Neural cell (in vitro differentiated cells): ENCODE data around the gene PITPNB. TPM values are rescaled to one million over a fixed set of nuclear protein-coding genes. Genes with fewer than 3 reads are reported as not detected.

Experiments used
- H2AFZ ChIP-seq: fragments of 200-600, 300-800 bp; sonication (generic), shearing (Covaris generic); 2 replicates; pipeline ENCODE4 v1.6.0; 2014; ENCODE audit warnings: low read depth, mild to moderate bottlenecking, antibody characterized with exemption, low read length, moderate library complexity
- H3F3A ChIP-seq: fragments of 200-600 bp; shearing (Covaris generic); 2 replicates; pipeline ENCODE4 v1.6.1; 2016; ENCODE audit warnings: mild to moderate bottlenecking, moderate library complexity, mixed read lengths, antibody characterized with exemption, low read length; ENCODE audit not compliant: insufficient read depth, poor library complexity, severe bottlenecking
- H3K27ac ChIP-seq: fragments of 200-600, 300-800 bp; sonication (generic), shearing (Covaris generic); 2 replicates; pipeline ENCODE4 v1.5.1; 2014; ENCODE audit warnings: mild to moderate bottlenecking, low read length, moderate library complexity
- H3K27me3 ChIP-seq: fragments of 300-800, 200-600 bp; sonication (generic), shearing (Covaris generic); 2 replicates; pipeline ENCODE4 v1.6.0; 2014; ENCODE audit warnings: mild to moderate bottlenecking, low read depth, low read length, moderate library complexity; ENCODE audit not compliant: insufficient read depth
- H3K36me3 ChIP-seq: fragments of 300-800, 200-600 bp; sonication (generic), shearing (Covaris generic); 2 replicates; pipeline ENCODE4 v1.5.1; 2014; ENCODE audit warnings: mild to moderate bottlenecking, antibody characterized with exemption, low read length, moderate library complexity; ENCODE audit not compliant: insufficient read depth
- H3K4me2 ChIP-seq: fragments of 300-800, 200-600 bp; sonication (generic), shearing (Covaris generic); 2 replicates; pipeline ENCODE4 v1.6.0; 2014; ENCODE audit warnings: mild to moderate bottlenecking, low read length
- H3K4me3 ChIP-seq: fragments of 300-800, 200-600 bp; sonication (generic), shearing (Covaris generic); 2 replicates; pipeline ENCODE4 v1.5.1; 2014; ENCODE audit warnings: mild to moderate bottlenecking, low read length, moderate library complexity
- H3K79me2 ChIP-seq: fragments of 200-600 bp; shearing (Covaris generic); replicated peaks from 2 replicates; pipeline ENCODE4 v1.6.0; 2014; ENCODE audit warnings: mild to moderate bottlenecking, low read length, moderate library complexity; ENCODE audit not compliant: insufficient read depth
- H3K9ac ChIP-seq: fragments of 300-800, 200-600 bp; sonication (generic), shearing (Covaris generic); 2 replicates; pipeline ENCODE4 v1.6.1; 2016; ENCODE audit warnings: mild to moderate bottlenecking, low read length, mixed read lengths
- H3K9me2 ChIP-seq: fragments of 200-600 bp; shearing (Covaris generic); 2 replicates; pipeline ENCODE4 v1.6.1; 2016; ENCODE audit warnings: mild to moderate bottlenecking, low read length, mixed read lengths; ENCODE audit not compliant: insufficient read depth
- H3K9me3 ChIP-seq: fragments of 200-600, 300-800 bp; sonication (generic), shearing (Covaris generic); 2 replicates; pipeline ENCODE4 v1.6.1; 2016; ENCODE audit warnings: mild to moderate bottlenecking, mixed run types, low read length, moderate library complexity, mixed read lengths
- H4K20me1 ChIP-seq: fragments of 200-600 bp; shearing (Covaris generic); 2 replicates; pipeline ENCODE4 v1.6.1; 2016; ENCODE audit warnings: mild to moderate bottlenecking, mixed run types; ENCODE audit not compliant: insufficient read depth
- CTCF ChIP-seq: fragments of 450-650 bp; IDR thresholded peaks from 2 replicates; pipeline ENCODE4 v1.5.1; 2014; ENCODE audit warnings: antibody characterized with exemption, mild to moderate bottlenecking, moderate library complexity; ENCODE audit not compliant: poor library complexity, severe bottlenecking
- EZH2 ChIP-seq: fragments of 200-600, 300-800 bp; shearing (Covaris generic), sonication (generic); IDR thresholded peaks from 2 replicates; pipeline ENCODE4 v1.6.1; 2014; ENCODE audit warnings: antibody characterized with exemption, low read length, borderline replicate concordance, mild to moderate bottlenecking; ENCODE audit not compliant: insufficient read depth, poor library complexity, severe bottlenecking
- MXI1 ChIP-seq: fragments of 450-650 bp; conservative IDR thresholded peaks from 2 replicates; pipeline ENCODE4 v1.6.1; 2014; ENCODE audit warnings: antibody characterized with exemption, mild to moderate bottlenecking; ENCODE audit not compliant: poor library complexity, severe bottlenecking
- RAD21 ChIP-seq: fragments of 450-650 bp; conservative IDR thresholded peaks from 2 replicates; pipeline ENCODE4 v1.6.1; 2014; ENCODE audit warnings: antibody characterized with exemption, mild to moderate bottlenecking, moderate library complexity
- REST ChIP-seq: IDR thresholded peaks from 2 replicates; pipeline ENCODE4 v1.6.1; 2012; ENCODE audit warnings: borderline replicate concordance
- TAF1 ChIP-seq: IDR thresholded peaks from 2 replicates; pipeline ENCODE4 v1.6.1; 2012; ENCODE audit warnings: low read depth
- polyA plus RNA-seq: library from polyadenylated mRNA; depleted of rRNA; stranded (reverse); fragments of >200 nt; gene quantifications from 2 replicates; pipeline ENCODE4 v1.2.3, GENCODE V29; 2014

PITPNB gene
- polyA plus RNA-seq, 1 donor from 2014 or later, result 44.8 TPM

GRCh38 chr22:27866135-27867084, 52.6 kb downstream of the PITPNB start:
- Histone ChIP-seq H3K36me3 (no peaks in the 10 kb centered on the region), H3K9ac (no peak overlapping the region), H2AFZ (no peak overlapping the region), H3K27me3 (no peaks in the 10 kb centered on the region), H3K79me2 (no peaks in the 10 kb centered on the region), H3F3A (no peaks in the 10 kb centered on the region), H3K9me2 (no peaks in the 10 kb centered on the region), H3K9me3 (no peaks in the 10 kb centered on the region), H4K20me1 (no peaks in the 10 kb centered on the region), H3K4me2 (no peak overlapping the region), H3K4me3 (no peak overlapping the region), H3K27ac (no peak overlapping the region)
- TF ChIP-seq EZH2, result no peak
- no peak for TF ChIP-seq RAD21
- no peak for TF ChIP-seq TAF1
- TF ChIP-seq REST, result no peak

GRCh38 chr22:27865496-27865895, 53.6 kb downstream of the PITPNB start:
- H3K4me2 ChIP-seq, result no peak overlapping the region
- H3K79me2 ChIP-seq, result no peaks in the 10 kb centered on the region

More at GRCh38 chr22:27865496-27865895, 53.6 kb downstream of the PITPNB start:
- no peaks in the 10 kb centered on the region for H3K9me2 ChIP-seq
- no peak overlapping the region for H3K27ac ChIP-seq
- no peaks in the 10 kb centered on the region for H3K9me3 ChIP-seq
- no peaks in the 10 kb centered on the region for H4K20me1 ChIP-seq
- no peaks in the 10 kb centered on the region for H3K36me3 ChIP-seq
- H3K27me3 ChIP-seq, result no peaks in the 10 kb centered on the region
- H2AFZ ChIP-seq, result no peak overlapping the region
- no peak overlapping the region for H3K4me3 ChIP-seq
- TF ChIP-seq RAD21 (no peak), REST (no peak), MXI1 (no peak), CTCF (no peak)
- H3K9ac ChIP-seq, result no peak overlapping the region
- no peaks in the 10 kb centered on the region for H3F3A ChIP-seq
